ENCODE data around the gene FAM193B.

Gene FAM193B

GRCh38 chr5:177497292-177498012 lies 56.9 kb downstream of the FAM193B start, which contains the start of gene PDLIM7:
Gene PDLIM7 (minus strand): TSS chr5:177497604. CDS start chr5:177496512, 1,092 bp downstream.
- peaks cover 13% of the 10 kb centered on the region for H3K36me3 ChIP-seq (ENCODE audit: control insufficient read depth, low read length)
- peaks cover 60% of the 10 kb centered on the region for H3K4me1 ChIP-seq (ENCODE audit: control insufficient read depth, low read length)
- no peaks in the 10 kb centered on the region for H3K9me3 ChIP-seq (ENCODE audit: control insufficient read depth, insufficient read depth, low read length)
- H3K9me2 ChIP-seq (replicated peaks; ENCODE audit: control insufficient read depth, low read length), result no peaks in the 10 kb centered on the region
- H3F3A ChIP-seq (ENCODE audit: control insufficient read depth, insufficient read depth), result peaks cover 21% of the 10 kb centered on the region
- peak within 1 kb of the TSS; percentile 71 for H3K4me2 ChIP-seq (ENCODE audit: low read length)
- H3K79me2 ChIP-seq (ENCODE audit: control insufficient read depth, low read length), result peaks cover 4% of the 10 kb centered on the region; the same call in 1 of the 2 replicates
- no peak within 1 kb of the TSS for H3K27ac ChIP-seq (ENCODE audit: low read depth, low read length)
- H3K27me3 ChIP-seq (ENCODE audit: control insufficient read depth, low read length), result peaks cover 18% of the 10 kb centered on the region
- H4K20me1 ChIP-seq (ENCODE audit: control insufficient read depth, insufficient read depth, low read depth, low read length), result peaks cover 8% of the 10 kb centered on the region; the same call in 1 of the 2 replicates
- H3K4me3 ChIP-seq (ENCODE audit: low read length), result peak within 1 kb of the TSS; percentile 82
- TF ChIP-seq EZH2phosphoT487 (IDR thresholded peaks at IDR 0.05; ENCODE audit: borderline replicate concordance, low read length) (no peak), CTCF (IDR thresholded peaks at IDR 0.05; ENCODE audit: low read depth, low read length, poor library complexity, severe bottlenecking) (peak; percentile 11)

- Histone ChIP-seq H3K79me2 (ENCODE audit: control insufficient read depth, low read length) (peaks cover 4% of the 10 kb centered on the region; the same call in 1 of the 2 replicates), H4K20me1 (ENCODE audit: control insufficient read depth, insufficient read depth, low read depth, low read length) (peaks cover 8% of the 10 kb centered on the region; the same call in 1 of the 2 replicates), H3K27ac (ENCODE audit: low read depth, low read length) (no peak overlapping the region), H3K36me3 (ENCODE audit: control insufficient read depth, low read length) (peaks cover 7% of the 10 kb centered on the region), H3K4me2 (ENCODE audit: low read length) (peak overlapping the region; percentile 71), H3K27me3 (ENCODE audit: control insufficient read depth, low read length) (peaks cover 18% of the 10 kb centered on the region), H3K9me3 (ENCODE audit: control insufficient read depth, insufficient read depth, low read length) (no peaks in the 10 kb centered on the region), H3K4me3 (ENCODE audit: low read length) (peak overlapping the region; percentile 82), H3F3A (ENCODE audit: control insufficient read depth, insufficient read depth) (peaks cover 14% of the 10 kb centered on the region), H3K4me1 (ENCODE audit: control insufficient read depth, low read length) (peaks cover 53% of the 10 kb centered on the region), H3K9me2 (replicated peaks; ENCODE audit: control insufficient read depth, low read length) (no peaks in the 10 kb centered on the region)
- no peak for TF ChIP-seq EZH2phosphoT487 (IDR thresholded peaks at IDR 0.05; ENCODE audit: borderline replicate concordance, low read length)
- TF ChIP-seq CTCF (IDR thresholded peaks at IDR 0.05; ENCODE audit: low read depth, low read length, poor library complexity, severe bottlenecking), result no peak
Measured at GRCh38 chr5:177496727-177497291, 57.6 kb downstream of the FAM193B start.

- Histone ChIP-seq H3K36me3 (ENCODE audit: control insufficient read depth, low read length) (peaks cover 1% of the 10 kb centered on the region), H3K27ac (ENCODE audit: low read depth, low read length) (no peak overlapping the region), H4K20me1 (ENCODE audit: control insufficient read depth, insufficient read depth, low read depth, low read length) (peaks cover 5% of the 10 kb centered on the region; the same call in 1 of the 2 replicates), H3K9me2 (replicated peaks; ENCODE audit: control insufficient read depth, low read length) (no peaks in the 10 kb centered on the region), H3K4me3 (ENCODE audit: low read length) (peak overlapping the region; percentile 82), H3K79me2 (ENCODE audit: control insufficient read depth, low read length) (peaks cover 4% of the 10 kb centered on the region; the same call in 1 of the 2 replicates), H3F3A (ENCODE audit: control insufficient read depth, insufficient read depth) (peaks cover 10% of the 10 kb centered on the region; the same call in 1 of the 2 replicates), H3K4me1 (ENCODE audit: control insufficient read depth, low read length) (peaks cover 49% of the 10 kb centered on the region), H3K9me3 (ENCODE audit: control insufficient read depth, insufficient read depth, low read length) (no peaks in the 10 kb centered on the region), H3K4me2 (ENCODE audit: low read length) (peak overlapping the region; percentile 71), H3K27me3 (ENCODE audit: control insufficient read depth, low read length) (peaks cover 18% of the 10 kb centered on the region)
- TF ChIP-seq EZH2phosphoT487 (IDR thresholded peaks at IDR 0.05; ENCODE audit: borderline replicate concordance, low read length) (no peak), CTCF (IDR thresholded peaks at IDR 0.05; ENCODE audit: low read depth, low read length, poor library complexity, severe bottlenecking) (no peak)
Measured at GRCh38 chr5:177496070-177496726, 58.2 kb downstream of the FAM193B start.
